GM19395 (cell line): Measurements from ENCODE around the gene ULK1.

Experiments used
- ATAC-seq: cut with Tn5 transposase; IDR thresholded peaks from one replicate; pipeline ENCODE4 v1.9.1; 2021; ENCODE audit warnings: mild to moderate bottlenecking, moderate library complexity; ENCODE audit not compliant: unreplicated experiment

Gene ULK1

GRCh38 chr12:131907379-131908091 is 13.1 kb downstream of the ULK1 start:
- ATAC-seq = no peak

- no peak for ATAC-seq
These were observed 14.0 kb downstream of the ULK1 start for GRCh38 chr12:131908092-131909080.

GRCh38 chr12:131909081-131909751 is 14.8 kb downstream of the ULK1 start:
- ATAC-seq = no peak

- ATAC-seq = no peak
These were observed 15.4 kb downstream of the ULK1 start for GRCh38 chr12:131909752-131910219.

GRCh38 chr12:131910302-131911027 is 16.0 kb downstream of the ULK1 start:
- no peak for ATAC-seq

- ATAC-seq = no peak
These were observed 16.7 kb downstream of the ULK1 start for GRCh38 chr12:131911028-131911650.

- no peak for ATAC-seq
These were observed 17.5 kb downstream of the ULK1 start for GRCh38 chr12:131911851-131912477.

GRCh38 chr12:131912518-131913274 is 18.3 kb downstream of the ULK1 start:
- ATAC-seq = no peak

- ATAC-seq = no peak
These were observed 19.2 kb downstream of the ULK1 start for GRCh38 chr12:131913666-131914065.

GRCh38 chr12:131914179-131914702 is 19.8 kb downstream of the ULK1 start:
- ATAC-seq = no peak

GRCh38 chr12:131915000-131915689 is 20.7 kb downstream of the ULK1 start:
- ATAC-seq = no peak

GRCh38 chr12:131915823-131916222 is 21.4 kb downstream of the ULK1 start:
- ATAC-seq = no peak

GRCh38 chr12:131916306-131917138 is 22.1 kb downstream of the ULK1 start:
- no peak for ATAC-seq

- no peak for ATAC-seq
These were observed 22.8 kb downstream of the ULK1 start for GRCh38 chr12:131917139-131917710.

- ATAC-seq = no peak
These were observed 23.4 kb downstream of the ULK1 start for GRCh38 chr12:131917711-131918306.

- no peak for ATAC-seq
These were observed 24.1 kb downstream of the ULK1 start for GRCh38 chr12:131918311-131919050.
